ENCODE measurements around the gene TMEM135. TPM values are rescaled to one million over a fixed set of nuclear protein-coding genes. Genes with fewer than 3 reads are reported as not detected.

The TMEM135 gene
- total RNA-seq, 1 donor from 2014 or later = 36.0 TPM

DNA sequence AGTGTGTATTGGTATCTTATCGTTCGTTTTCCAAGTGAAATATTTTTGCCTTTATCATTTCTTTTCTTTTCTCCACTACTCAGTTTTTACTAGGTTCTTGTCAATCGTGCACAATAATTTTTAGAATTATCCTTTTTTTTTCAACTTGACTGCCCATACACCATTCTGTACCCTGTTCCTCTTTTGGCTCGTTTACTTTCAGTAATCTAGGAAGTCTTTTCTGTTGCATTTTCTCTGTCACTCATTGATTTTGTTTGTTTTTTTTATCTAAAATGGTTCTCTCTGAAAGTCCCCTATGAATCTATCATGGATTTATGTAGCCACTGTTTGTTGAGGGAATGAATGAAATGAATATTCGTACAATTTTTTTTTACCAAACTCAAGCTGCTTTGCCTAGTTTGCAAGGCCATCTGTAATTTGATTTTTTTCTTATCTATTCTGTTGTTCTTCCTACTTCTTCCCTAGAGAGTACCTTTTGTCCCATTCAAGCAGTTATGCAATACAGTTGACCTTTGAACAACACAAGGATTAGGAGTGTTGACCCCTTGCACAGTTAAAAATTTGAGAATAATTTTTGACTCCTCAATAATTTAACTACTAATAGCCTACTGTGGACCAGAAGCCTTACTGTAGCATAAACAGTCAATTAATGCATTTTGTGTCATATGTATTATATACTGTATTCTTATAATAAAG, 166.3 kb downstream of the TMEM135 start:
- Mint-ChIP-seq H3K4me1 (no peaks in the 10 kb centered on the region), H3K27ac (no peak overlapping the region), H3K27me3 (ENCODE audit: low read depth) (no peaks in the 10 kb centered on the region), H3K9me3 (peaks cover 17% of the 10 kb centered on the region), H3K4me3 (no peak overlapping the region), H3K36me3 (peaks cover 11% of the 10 kb centered on the region)
- TF ChIP-seq, protein P1, sequence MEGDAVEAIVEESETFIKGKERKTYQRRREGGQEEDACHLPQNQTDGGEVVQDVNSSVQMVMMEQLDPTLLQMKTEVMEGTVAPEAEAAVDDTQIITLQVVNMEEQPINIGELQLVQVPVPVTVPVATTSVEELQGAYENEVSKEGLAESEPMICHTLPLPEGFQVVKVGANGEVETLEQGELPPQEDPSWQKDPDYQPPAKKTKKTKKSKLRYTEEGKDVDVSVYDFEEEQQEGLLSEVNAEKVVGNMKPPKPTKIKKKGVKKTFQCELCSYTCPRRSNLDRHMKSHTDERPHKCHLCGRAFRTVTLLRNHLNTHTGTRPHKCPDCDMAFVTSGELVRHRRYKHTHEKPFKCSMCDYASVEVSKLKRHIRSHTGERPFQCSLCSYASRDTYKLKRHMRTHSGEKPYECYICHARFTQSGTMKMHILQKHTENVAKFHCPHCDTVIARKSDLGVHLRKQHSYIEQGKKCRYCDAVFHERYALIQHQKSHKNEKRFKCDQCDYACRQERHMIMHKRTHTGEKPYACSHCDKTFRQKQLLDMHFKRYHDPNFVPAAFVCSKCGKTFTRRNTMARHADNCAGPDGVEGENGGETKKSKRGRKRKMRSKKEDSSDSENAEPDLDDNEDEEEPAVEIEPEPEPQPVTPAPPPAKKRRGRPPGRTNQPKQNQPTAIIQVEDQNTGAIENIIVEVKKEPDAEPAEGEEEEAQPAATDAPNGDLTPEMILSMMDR (IDR thresholded peaks at IDR 0.05; ENCODE audit: unreplicated experiment) = no peak
- DNase-seq (ENCODE audit: low spot score in 2 of 2, unreplicated experiment in 2 of 2) = no peak

DNA sequence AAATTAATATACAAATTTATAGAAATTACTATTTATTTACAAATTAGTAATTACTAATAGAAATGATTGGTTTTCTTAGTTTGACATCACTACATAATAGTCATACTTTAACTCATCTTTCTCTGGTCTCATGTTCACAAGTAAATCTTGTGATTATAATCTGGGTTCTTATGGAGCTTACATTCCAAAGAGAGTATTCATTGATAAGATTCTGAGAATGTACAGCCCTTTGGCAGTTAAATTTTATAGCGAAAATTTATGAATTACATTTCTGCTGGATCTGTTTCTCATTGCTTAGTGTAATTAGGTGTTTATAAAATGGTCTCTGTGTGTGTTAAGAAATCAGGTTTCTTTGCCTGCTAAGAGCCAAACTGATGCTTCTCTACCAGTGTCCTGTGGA, 175.2 kb downstream of the TMEM135 start:
- peaks cover 3% of the 10 kb centered on the region for H3K4me1 Mint-ChIP-seq
- no peak overlapping the region for H3K27ac Mint-ChIP-seq
- no peak overlapping the region for H3K4me3 Mint-ChIP-seq
- TF ChIP-seq, protein P1 (IDR thresholded peaks at IDR 0.05; ENCODE audit: unreplicated experiment) = no peak
- peaks cover 13% of the 10 kb centered on the region for H3K9me3 Mint-ChIP-seq
- peaks cover 10% of the 10 kb centered on the region for H3K36me3 Mint-ChIP-seq
- DNase-seq (ENCODE audit: low spot score in 2 of 2, unreplicated experiment in 2 of 2) = no peak
- no peaks in the 10 kb centered on the region for H3K27me3 Mint-ChIP-seq (ENCODE audit: low read depth)

DNA sequence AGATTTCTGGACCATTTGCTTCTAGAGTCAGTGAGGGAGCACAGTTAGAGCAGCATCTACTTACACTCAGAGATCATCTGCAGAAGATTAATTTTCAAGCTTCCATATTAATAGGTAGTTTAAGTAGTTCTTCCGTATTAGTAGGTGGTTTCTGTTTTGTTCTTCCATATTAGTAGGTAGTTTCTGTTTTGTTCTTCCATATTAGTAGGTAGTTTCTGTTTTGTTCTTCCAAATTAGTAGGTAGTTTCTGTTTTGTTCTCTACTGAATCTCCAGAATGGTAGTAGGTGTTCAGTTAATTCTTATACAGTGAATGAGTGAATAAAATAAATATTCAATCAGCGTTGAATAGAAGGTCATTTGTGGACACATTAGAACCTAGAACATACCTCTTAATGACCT, 175.7 kb downstream of the TMEM135 start:
- Mint-ChIP-seq H3K27ac (no peak overlapping the region), H3K36me3 (peaks cover 5% of the 10 kb centered on the region), H3K27me3 (ENCODE audit: low read depth) (no peaks in the 10 kb centered on the region), H3K9me3 (peaks cover 7% of the 10 kb centered on the region), H3K4me1 (peaks cover 3% of the 10 kb centered on the region), H3K4me3 (no peak overlapping the region)
- TF ChIP-seq, protein P1 (IDR thresholded peaks at IDR 0.05; ENCODE audit: unreplicated experiment) = no peak
- no peak for DNase-seq (ENCODE audit: low spot score in 2 of 2, unreplicated experiment in 2 of 2)

DNA sequence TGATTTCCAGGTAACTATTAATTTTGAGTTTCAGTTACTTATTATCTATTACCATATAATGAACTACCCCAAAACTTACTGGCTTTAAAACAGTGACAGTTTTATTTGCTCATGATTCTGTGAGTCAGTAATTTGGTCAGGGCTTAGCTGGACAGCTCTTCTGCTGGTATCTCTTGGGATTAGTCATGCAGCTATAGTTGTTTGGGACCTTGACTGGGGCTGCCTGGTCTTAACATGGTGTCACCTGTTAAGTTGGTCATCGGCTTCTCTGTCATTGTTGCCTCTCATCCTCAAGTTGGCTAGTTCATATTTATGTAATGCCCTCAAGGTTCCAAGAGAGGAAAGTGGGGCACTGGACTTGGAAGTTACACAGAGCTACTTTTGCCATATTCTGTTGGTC, 177.5 kb downstream of the TMEM135 start:
- no peak for DNase-seq (ENCODE audit: low spot score in 2 of 2, unreplicated experiment in 2 of 2)
- no peak overlapping the region for H3K4me3 Mint-ChIP-seq
- no peaks in the 10 kb centered on the region for H3K27me3 Mint-ChIP-seq (ENCODE audit: low read depth)
- no peak overlapping the region for H3K27ac Mint-ChIP-seq
- no peaks in the 10 kb centered on the region for H3K9me3 Mint-ChIP-seq
- TF ChIP-seq, protein P1 (IDR thresholded peaks at IDR 0.05; ENCODE audit: unreplicated experiment) = no peak
- peaks cover 3% of the 10 kb centered on the region for H3K4me1 Mint-ChIP-seq
- H3K36me3 Mint-ChIP-seq = peaks cover 1% of the 10 kb centered on the region

DNA sequence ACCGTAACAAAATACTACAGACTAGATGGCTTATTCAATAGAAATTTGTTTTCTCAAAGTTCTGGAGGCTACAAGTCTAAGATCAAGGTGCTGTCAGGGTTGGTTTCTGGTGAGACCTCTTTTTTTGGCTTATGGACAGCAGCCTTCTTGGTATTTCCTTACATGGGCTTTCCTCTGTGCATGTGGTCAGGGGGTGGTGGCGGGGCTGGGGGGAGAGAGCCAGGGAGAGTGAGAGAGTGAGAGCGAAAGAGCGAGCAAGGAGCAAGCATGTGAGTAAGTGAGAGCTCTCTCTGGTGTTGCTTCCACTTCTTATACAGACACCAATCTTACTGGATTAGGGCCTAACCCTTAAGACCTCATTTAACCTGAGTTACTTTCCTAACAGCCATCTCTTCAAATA, 181.5 kb downstream of the TMEM135 start:
- H3K4me1 Mint-ChIP-seq = peaks cover 6% of the 10 kb centered on the region
- TF ChIP-seq, protein P1 (IDR thresholded peaks at IDR 0.05; ENCODE audit: unreplicated experiment) = no peak
- no peaks in the 10 kb centered on the region for H3K9me3 Mint-ChIP-seq
- DNase-seq (ENCODE audit: low spot score in 2 of 2, unreplicated experiment in 2 of 2) = no peak
- H3K4me3 Mint-ChIP-seq = no peak overlapping the region
- no peak overlapping the region for H3K27ac Mint-ChIP-seq
- H3K36me3 Mint-ChIP-seq = peaks cover 1% of the 10 kb centered on the region
- H3K27me3 Mint-ChIP-seq (ENCODE audit: low read depth) = no peaks in the 10 kb centered on the region

Measured in mesothelial cell of epicardium (in vitro differentiated cells).